Measurements from ENCODE around the gene MAP3K14. TPM values are rescaled to one million over a fixed set of nuclear protein-coding genes. Genes with fewer than 3 reads are reported as not detected.

The MAP3K14 gene
- total RNA-seq, 1 experiment from 2014 or later: 16.4 TPM

GRCh38 chr17:45234641-45235415, 82.0 kb downstream of the MAP3K14 start:
- CTCF ChIA-PET: interaction anchor here (0.7 to 3.4 kb wide), 12 partner anchors 9 to 190 kb away, joined by 3 to 34 read pairs (median 4); partner anchors contain the start of genes ACBD4 and MAP3K14
- no peaks in the 10 kb centered on the region for H3K9me3 ChIP-seq (ENCODE audit: control insufficient read depth in 1 of 2, insufficient read depth in 1 of 2, low read depth in 1 of 2, low read length in 2 of 2)
- H3K4me2 ChIP-seq (ENCODE audit: low read length): no peak overlapping the region
- BruUV-seq (replicated peaks): no TSS peak
- POLR2A ChIA-PET: interaction anchor here (0.7 kb wide), 1 partner anchor 64 kb away, joined by 4 read pairs; no protein-coding TSS in a partner anchor
- H3K4me3 ChIP-seq (replicated peaks in 1 of 2; ENCODE audit: low read depth in 1 of 2, low read length in 2 of 2): no peak overlapping the region
- no peaks in the 10 kb centered on the region for H3K79me2 ChIP-seq (ENCODE audit: insufficient read depth, low read length)
- DNase-seq (ENCODE audit: low read depth, low spot score) (no peak), ATAC-seq (peak; percentile 57)
- H3K27me3 ChIP-seq (ENCODE audit: insufficient read depth, low read length): no peaks in the 10 kb centered on the region
- no peak overlapping the region for H3K27ac ChIP-seq (ENCODE audit: low read depth, low read length)
- H3K4me1 ChIP-seq (ENCODE audit: control insufficient read depth in 1 of 2, insufficient read depth in 2 of 2, low read length in 2 of 2): peaks cover 15 to 27% of the 10 kb centered on the region in 2 experiments
- H4K20me1 ChIP-seq (ENCODE audit: insufficient read depth): no peaks in the 10 kb centered on the region
- no peak overlapping the region for H3K9ac ChIP-seq (ENCODE audit: low read length)
- H3K9me2 ChIP-seq (ENCODE audit: insufficient read depth): no peaks in the 10 kb centered on the region
- no peak overlapping the region for H2AFZ ChIP-seq (ENCODE audit: low read depth, low read length, poor library complexity, severe bottlenecking)
- TF ChIP-seq CTCF (IDR thresholded peaks at IDR 0.05 in 2 of 3, conservative IDR thresholded peaks at IDR 0.05 in 1 of 3; ENCODE audit: borderline replicate concordance in 1 of 3, insufficient read depth in 1 of 3, low read depth in 2 of 3, low read length in 2 of 3): peak; percentile 50 to 66 (median 57); a peak in 5 of 6 replicates
- no peak for TF ChIP-seq ELF1 (IDR thresholded peaks at IDR 0.05; ENCODE audit: borderline replicate concordance, low read depth)
- TF ChIP-seq EZH2 (IDR thresholded peaks at IDR 0.05): no peak
- TF ChIP-seq FOSL1 (IDR thresholded peaks at IDR 0.05; ENCODE audit: low read depth): no peak
- no peak for TF ChIP-seq YY1 (IDR thresholded peaks at IDR 0.05; ENCODE audit: extremely low read depth, insufficient replicate concordance, low read depth, low read length)
- no peak for TF ChIP-seq ZBTB33 (IDR thresholded peaks at IDR 0.05; ENCODE audit: extremely low read depth, insufficient replicate concordance, low read length)
- H3K36me3 ChIP-seq (ENCODE audit: control insufficient read depth in 1 of 2, insufficient read depth in 2 of 2, low read length in 2 of 2): no peaks in the 10 kb centered on the region
- intact Hi-C loops (cut with micrococcal nuclease): loop anchor here (1.0 kb wide), 3 partner anchors 16 to 150 kb away; partner anchors contain the start of gene ACBD4
- RAD21 ChIA-PET (ENCODE audit: low non-redundant PET in 1 of 2, low total read pairs in 2 of 2, uncharacterized antibody in 2 of 2, unreplicated experiment in 2 of 2): interaction anchor here in 1 of 2 experiments (1.9 kb wide), 1 partner anchor 16 kb away, joined by 5 read pairs; no protein-coding TSS in a partner anchor

Measured in HCT116 (cell line).